Activated CD4-positive, alpha-beta T cell treated with anti-CD3 and anti-CD28 coated beads for 36 hours (primary cell): ENCODE data around the gene TENM4. TPM values are rescaled to one million over a fixed set of nuclear protein-coding genes. Genes with fewer than 3 reads are reported as not detected.
"Not testable (repeated sequence)": the region's sequence is repeated elsewhere in the genome, so short reads cannot be mapped to it uniquely, and the experiment has no call there.

Source experiments
- ATAC-seq: fragments of 200-7000 bp; cut with Tn5 transposase; one replicate; pipeline ENCODE4 v1.10.0; 2021; ENCODE audit warnings: mild to moderate bottlenecking, moderate library complexity
- CTCF ChIA-PET: fragments of 350-600 bp; sonication (Branson Sonifier 250); formaldehyde crosslinking; loops from one replicate; lab custom pipeline; 2021; ENCODE audit warnings: antibody characterized with exemption; lab: Charles Lee
- POLR2A ChIA-PET: fragments of 350-600 bp; sonication (Branson Sonifier 250); formaldehyde crosslinking; loops from one replicate; lab custom pipeline; 2021; ENCODE audit warnings: antibody characterized with exemption, inconsistent platforms; lab: Charles Lee
- DNase-seq: peaks from one replicate; pipeline ENCODE4 v3.0.0-alpha.2; 2020
- H3K27ac Mint-ChIP-seq: one replicate; pipeline ENCODE4 v1.8.0; 2021; ENCODE audit warnings: mixed read lengths
- H3K27me3 Mint-ChIP-seq: one replicate; pipeline ENCODE4 v1.8.0; 2021; ENCODE audit warnings: mixed read lengths
- H3K36me3 Mint-ChIP-seq: one replicate; pipeline ENCODE4 v1.8.0; 2021; ENCODE audit warnings: low read depth, mixed read lengths
- H3K4me1 Mint-ChIP-seq: one replicate; pipeline ENCODE4 v1.8.0; 2021; ENCODE audit warnings: mixed read lengths
- H3K4me3 Mint-ChIP-seq: one replicate; pipeline ENCODE4 v1.8.0; 2021; ENCODE audit warnings: mild to moderate bottlenecking, moderate library complexity, mixed read lengths
- H3K9me3 Mint-ChIP-seq: one replicate; pipeline ENCODE4 v1.8.0; 2021; ENCODE audit warnings: low read depth, mixed read lengths
- intact Hi-C, 2 experiments: fragments of 100-400 bp; cut with DNase I in 1 of 2; cut with micrococcal nuclease in 1 of 2; formaldehyde crosslinking; loops; one replicate each; pipeline versions ENCODE4 v1.14.2 to v1.15.1; 2022 to 2024; cut with DNase I, micrococcal nuclease
- total RNA-seq, 2 experiments: library from RNA; stranded (reverse); gene quantifications; one replicate each; pipeline ENCODE4 v1.2.3, GENCODE V29; 2021

TENM4 gene
- total RNA-seq, 2 experiments from 2014 or later = not detected

DNA sequence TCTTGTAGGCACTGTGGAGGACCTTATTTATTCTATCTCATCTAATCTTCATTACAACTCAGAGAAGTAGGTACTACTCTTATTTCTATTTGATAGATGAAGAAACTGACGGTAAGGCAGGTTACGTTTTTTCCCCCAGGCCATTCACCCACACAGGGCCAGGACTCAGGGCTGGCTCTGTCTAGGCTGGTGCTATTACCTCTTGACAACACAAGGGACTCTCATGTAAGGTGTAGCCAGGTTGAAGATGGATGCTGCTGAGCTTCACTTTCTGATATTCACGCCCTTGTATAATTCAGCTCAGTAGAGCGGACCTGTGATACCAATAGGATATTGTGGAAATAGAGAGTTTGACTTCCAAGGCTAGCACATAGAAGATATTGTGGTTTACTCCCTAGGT, 453.1 kb downstream of the TENM4 start:
- ATAC-seq (no peak), DNase-seq (no peak)
- intact Hi-C loops = no loop called here
- no peaks in the 10 kb centered on the region for H3K36me3 Mint-ChIP-seq
- H3K9me3 Mint-ChIP-seq = no peaks in the 10 kb centered on the region
- no peak overlapping the region for H3K4me3 Mint-ChIP-seq
- peaks cover 6% of the 10 kb centered on the region for H3K27me3 Mint-ChIP-seq
- H3K4me1 Mint-ChIP-seq = no peaks in the 10 kb centered on the region
- H3K27ac Mint-ChIP-seq = no peak overlapping the region
- ChIA-PET CTCF (no interaction called here), POLR2A (interaction anchor here (0.7 kb wide), 1 partner anchor 23 kb away, joined by 3 read pairs; no protein-coding TSS in a partner anchor)

DNA sequence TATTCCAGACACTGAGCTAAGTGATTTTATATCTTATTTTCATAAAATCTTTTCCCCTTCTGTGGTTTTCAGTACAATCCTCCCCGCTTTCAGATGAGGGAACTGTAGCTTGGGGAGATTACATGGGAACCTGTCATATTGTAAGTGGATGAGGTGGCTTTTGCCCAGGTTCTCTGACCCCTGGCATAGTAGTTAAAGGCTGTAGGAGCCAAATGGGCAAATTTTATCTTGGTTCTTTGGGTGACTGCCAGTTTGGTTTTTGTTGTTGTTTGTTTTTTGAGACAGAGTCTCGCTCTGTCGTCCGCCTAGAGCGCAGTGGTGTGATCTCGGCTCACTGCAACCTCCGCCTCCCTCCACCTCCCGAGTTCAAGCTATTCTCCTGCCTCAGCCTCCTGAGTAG, 454.5 kb downstream of the TENM4 start:
- H3K27ac Mint-ChIP-seq = no peak overlapping the region
- ChIA-PET POLR2A (no interaction called here), CTCF (no interaction called here)
- H3K36me3 Mint-ChIP-seq = no peaks in the 10 kb centered on the region
- no peaks in the 10 kb centered on the region for H3K9me3 Mint-ChIP-seq
- H3K4me1 Mint-ChIP-seq = no peaks in the 10 kb centered on the region
- DNase-seq (no peak), ATAC-seq (no peak)
- H3K27me3 Mint-ChIP-seq = peaks cover 2% of the 10 kb centered on the region
- intact Hi-C loops = no loop called here
- no peak overlapping the region for H3K4me3 Mint-ChIP-seq

DNA sequence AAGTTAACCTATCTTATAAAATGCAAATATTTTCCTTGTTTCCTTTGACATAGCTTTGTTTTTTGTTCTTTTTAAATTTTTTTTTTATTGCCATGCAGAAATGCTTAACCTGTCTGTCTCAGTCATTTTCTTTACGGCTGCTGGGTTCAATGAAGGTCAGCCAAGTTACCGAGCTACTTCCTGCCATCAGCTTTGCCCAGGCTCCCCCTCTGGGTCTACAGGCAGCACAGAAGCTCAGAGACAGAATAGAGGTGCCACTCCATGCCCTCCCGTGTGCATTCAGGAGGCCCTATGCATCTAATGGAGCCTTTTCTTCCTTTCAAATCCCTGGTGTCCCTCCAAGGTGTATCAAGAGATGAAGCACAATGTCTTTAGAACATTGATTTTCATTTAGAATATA, 455.2 kb downstream of the TENM4 start:
- Mint-ChIP-seq H3K4me3 (no peak overlapping the region), H3K27ac (no peak overlapping the region), H3K4me1 (no peaks in the 10 kb centered on the region), H3K36me3 (no peaks in the 10 kb centered on the region), H3K9me3 (no peaks in the 10 kb centered on the region), H3K27me3 (peaks cover 2% of the 10 kb centered on the region)
- intact Hi-C loops = no loop called here
- ChIA-PET POLR2A (no interaction called here), CTCF (no interaction called here)
- ATAC-seq (no peak), DNase-seq (no peak)

DNA sequence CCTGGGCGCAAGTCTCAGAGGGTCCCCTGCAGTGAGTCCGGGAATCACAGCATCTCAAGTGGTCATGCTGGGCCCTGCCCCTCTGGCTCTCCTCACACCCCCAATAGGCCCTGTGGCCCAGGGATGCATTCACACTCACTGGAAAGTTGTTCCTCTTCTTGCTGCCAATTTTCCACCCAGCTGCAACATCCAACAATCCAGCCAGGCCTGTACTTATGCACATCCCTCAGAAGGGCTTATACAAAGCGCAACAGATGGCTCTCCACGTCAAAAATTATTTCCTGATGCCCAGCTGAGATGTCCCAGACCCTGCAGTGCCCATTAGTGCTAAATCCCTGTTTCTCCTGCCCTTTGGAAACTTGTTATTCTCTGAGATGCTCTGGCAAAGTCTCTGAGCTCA, 458.4 kb downstream of the TENM4 start:
- DNase-seq (no peak), ATAC-seq (no peak)
- no peaks in the 10 kb centered on the region for H3K36me3 Mint-ChIP-seq
- no peak overlapping the region for H3K27ac Mint-ChIP-seq
- H3K27me3 Mint-ChIP-seq = peaks cover 4% of the 10 kb centered on the region
- POLR2A ChIA-PET = no interaction called here
- intact Hi-C loops = no loop called here
- no peak overlapping the region for H3K4me3 Mint-ChIP-seq
- H3K9me3 Mint-ChIP-seq = peaks cover under 1% of the 10 kb centered on the region
- CTCF ChIA-PET = no interaction called here
- H3K4me1 Mint-ChIP-seq = no peaks in the 10 kb centered on the region

DNA sequence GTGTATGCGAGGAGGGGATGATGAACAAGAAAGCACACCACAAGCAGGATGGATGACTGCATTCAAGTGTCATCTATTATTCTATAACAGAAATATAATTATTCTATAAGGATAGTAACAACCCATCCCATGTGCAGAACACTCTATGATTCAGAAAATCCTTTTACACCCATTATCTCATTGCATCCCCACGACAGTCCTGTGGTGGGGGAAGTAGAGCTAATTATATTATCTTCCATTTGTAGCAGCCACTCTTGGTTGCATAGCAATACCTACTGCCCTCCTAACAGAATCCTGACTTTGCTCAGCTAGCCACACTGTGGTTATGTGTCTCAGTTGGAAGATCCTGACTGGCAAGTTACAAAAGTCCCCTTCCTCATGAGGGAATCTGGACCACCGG, 459.7 kb downstream of the TENM4 start:
- POLR2A ChIA-PET = no interaction called here
- ATAC-seq = no peak
- H3K36me3 Mint-ChIP-seq = no peaks in the 10 kb centered on the region

DNA sequence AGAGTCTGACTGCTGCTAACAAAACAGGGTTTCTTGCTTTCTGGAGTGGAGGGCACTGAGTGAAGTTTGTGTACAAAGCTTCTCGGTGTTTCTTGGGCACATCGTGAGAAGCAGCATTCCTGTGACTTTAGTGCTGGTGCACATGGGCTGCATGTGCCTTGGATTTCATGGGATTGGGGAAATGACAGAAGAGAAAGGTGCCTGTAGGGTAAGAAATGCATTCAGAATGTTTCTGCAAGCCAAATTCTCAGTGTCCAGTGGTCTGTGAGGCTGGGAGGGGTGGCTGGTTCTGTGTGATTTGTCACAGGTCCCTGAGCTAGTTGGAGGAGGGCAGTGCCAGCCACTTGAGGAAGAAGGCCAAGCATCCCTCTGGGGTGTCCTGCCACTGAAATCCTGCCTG, 462.0 kb downstream of the TENM4 start:
- Mint-ChIP-seq H3K36me3 (no peaks in the 10 kb centered on the region), H3K27ac (no peak overlapping the region), H3K27me3 (peaks cover 3% of the 10 kb centered on the region), H3K4me1 (no peaks in the 10 kb centered on the region), H3K9me3 (peaks cover 2% of the 10 kb centered on the region), H3K4me3 (no peak overlapping the region)
- ATAC-seq = no peak
- intact Hi-C loops = no loop called here
- ChIA-PET POLR2A (interaction anchor here (0.7 kb wide), 1 partner anchor 300 kb away, joined by 3 read pairs; no protein-coding TSS in a partner anchor), CTCF (no interaction called here)
- no peak for DNase-seq

More for the DNA sequence above, 459.7 kb downstream of the TENM4 start:
- Mint-ChIP-seq H3K27ac (no peak overlapping the region), H3K4me1 (no peaks in the 10 kb centered on the region), H3K4me3 (no peak overlapping the region), H3K9me3 (peaks cover 2% of the 10 kb centered on the region), H3K27me3 (peaks cover 3% of the 10 kb centered on the region)
- CTCF ChIA-PET = no interaction called here
- intact Hi-C loops = no loop called here
- no peak for DNase-seq

DNA sequence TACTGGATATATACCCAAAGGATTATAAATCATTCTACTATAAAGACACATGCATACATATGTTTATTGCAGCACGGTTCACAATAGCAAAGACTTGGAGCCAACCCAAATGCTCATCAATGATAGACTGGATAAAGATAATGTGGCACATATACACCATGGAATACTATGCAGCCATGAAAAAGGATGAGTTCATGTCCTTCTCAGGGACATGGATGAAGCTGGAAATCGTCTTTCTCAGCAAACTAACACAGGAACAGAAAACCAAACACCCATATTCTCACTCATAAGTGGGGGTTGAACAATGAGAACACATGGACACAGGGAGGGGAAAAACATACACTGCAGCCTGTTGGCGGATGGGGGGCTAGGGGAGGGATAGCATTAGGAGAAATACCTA, 463.0 kb downstream of the TENM4 start:
- ATAC-seq, DNase-seq, CTCF ChIA-PET, H3K4me1 Mint-ChIP-seq, intact Hi-C loops, H3K27ac Mint-ChIP-seq, H3K9me3 Mint-ChIP-seq, POLR2A ChIA-PET, H3K36me3 Mint-ChIP-seq, H3K4me3 Mint-ChIP-seq, H3K27me3 Mint-ChIP-seq: not testable (repeated sequence)

DNA sequence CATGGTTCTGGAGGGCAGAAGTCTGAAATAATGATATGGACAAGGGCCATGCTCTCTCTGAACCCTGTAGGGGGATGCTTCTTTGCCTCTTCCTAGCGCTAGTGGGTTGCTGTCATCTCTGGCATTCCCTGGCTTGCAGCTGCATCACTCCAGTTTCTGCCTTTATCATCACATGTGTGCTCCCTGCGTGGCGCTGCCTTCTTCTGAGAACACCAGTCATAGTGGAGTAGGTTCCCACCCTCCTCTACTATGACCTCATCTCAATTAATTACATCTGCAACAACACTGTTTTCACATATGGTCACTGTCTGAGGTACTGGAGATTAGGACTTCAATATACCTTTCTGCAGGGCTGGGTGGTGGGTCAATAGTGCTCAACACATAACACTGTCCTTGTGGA, 463.8 kb downstream of the TENM4 start:
- intact Hi-C loops = no loop called here
- ATAC-seq (no peak), DNase-seq (no peak)
- H3K9me3 Mint-ChIP-seq = peaks cover 2% of the 10 kb centered on the region
- no peaks in the 10 kb centered on the region for H3K36me3 Mint-ChIP-seq
- H3K27ac Mint-ChIP-seq = no peak overlapping the region
- ChIA-PET CTCF (no interaction called here), POLR2A (no interaction called here)
- peaks cover 5% of the 10 kb centered on the region for H3K27me3 Mint-ChIP-seq
- no peaks in the 10 kb centered on the region for H3K4me1 Mint-ChIP-seq
- no peak overlapping the region for H3K4me3 Mint-ChIP-seq

DNA sequence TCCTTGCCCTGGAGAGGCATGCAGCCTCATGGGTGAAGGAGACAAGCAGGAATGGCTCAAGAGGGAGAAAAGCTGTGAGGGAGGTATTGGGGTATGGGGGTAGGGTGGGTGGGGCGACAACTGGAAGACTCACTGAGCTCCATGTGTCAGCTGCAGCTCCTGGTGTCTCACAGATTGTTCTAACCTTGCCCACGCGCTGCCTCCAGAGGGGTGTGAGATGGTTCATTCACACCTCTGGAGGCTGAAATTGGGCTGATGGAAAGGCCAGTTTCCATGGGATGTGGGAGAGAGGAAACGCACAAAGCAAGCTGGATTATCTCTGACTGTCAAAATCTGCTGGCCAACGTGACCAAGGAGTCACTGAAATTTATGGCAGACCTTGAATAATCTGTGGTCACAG, 465.7 kb downstream of the TENM4 start:
- Mint-ChIP-seq H3K9me3 (peaks cover 2% of the 10 kb centered on the region), H3K27me3 (peaks cover 5% of the 10 kb centered on the region), H3K36me3 (no peaks in the 10 kb centered on the region), H3K4me3 (no peak overlapping the region), H3K4me1 (no peaks in the 10 kb centered on the region), H3K27ac (no peak overlapping the region)
- CTCF ChIA-PET = interaction anchor here (0.7 kb wide), 1 partner anchor 21 kb away, joined by 3 read pairs; no protein-coding TSS in a partner anchor
- DNase-seq = no peak
- intact Hi-C loops = no loop called here
- ATAC-seq = no peak
- POLR2A ChIA-PET = no interaction called here

DNA sequence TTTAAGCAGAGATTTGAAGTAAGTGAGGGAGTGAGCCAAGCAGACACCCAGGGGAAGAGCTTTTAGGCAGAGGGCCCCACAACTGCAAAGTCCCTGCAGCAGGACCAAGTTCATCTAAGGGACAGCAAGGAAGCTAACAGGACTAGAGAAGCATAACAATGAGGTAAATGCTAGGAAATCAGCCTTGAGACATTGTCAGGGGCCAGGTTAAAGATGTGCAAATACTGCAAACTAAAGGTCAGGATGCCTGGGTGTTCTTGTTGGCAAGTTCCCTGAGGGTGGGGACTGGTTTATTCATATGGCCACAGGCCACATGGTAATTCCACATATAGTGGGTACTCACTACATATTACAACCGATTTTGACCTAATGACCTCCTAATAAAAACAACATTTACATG, 467.0 kb downstream of the TENM4 start:
- Mint-ChIP-seq H3K27me3 (peaks cover 5% of the 10 kb centered on the region), H3K9me3 (peaks cover 2% of the 10 kb centered on the region), H3K27ac (no peak overlapping the region), H3K4me1 (no peaks in the 10 kb centered on the region), H3K36me3 (no peaks in the 10 kb centered on the region), H3K4me3 (no peak overlapping the region)
- ATAC-seq (no peak), DNase-seq (no peak)
- POLR2A ChIA-PET = no interaction called here
- CTCF ChIA-PET = no interaction called here
- intact Hi-C loops = no loop called here

DNA sequence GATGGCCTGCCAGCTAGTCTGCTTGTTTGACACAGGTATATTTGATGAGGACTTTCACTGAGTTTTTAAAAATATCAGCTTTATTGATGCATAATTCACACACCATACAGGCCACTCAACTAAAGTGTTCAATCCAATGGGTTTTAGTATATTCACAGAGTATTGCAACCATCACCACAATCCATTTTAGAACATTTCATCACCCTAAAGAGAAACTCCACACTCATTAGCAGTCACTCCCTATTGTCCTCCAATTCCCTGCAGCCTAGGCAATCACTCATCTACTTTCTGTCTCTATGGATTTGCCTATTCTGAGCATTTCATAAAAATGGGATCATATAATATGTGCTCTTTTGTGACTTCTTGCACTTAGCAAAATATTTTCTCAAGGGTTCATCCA, 468.2 kb downstream of the TENM4 start:
- ATAC-seq (no peak), DNase-seq (no peak)
- CTCF ChIA-PET = no interaction called here
- intact Hi-C loops = no loop called here
- H3K4me1 Mint-ChIP-seq = no peaks in the 10 kb centered on the region
- peaks cover 2% of the 10 kb centered on the region for H3K9me3 Mint-ChIP-seq
- POLR2A ChIA-PET = no interaction called here
- no peak overlapping the region for H3K4me3 Mint-ChIP-seq
- H3K36me3 Mint-ChIP-seq = no peaks in the 10 kb centered on the region
- no peak overlapping the region for H3K27ac Mint-ChIP-seq
- H3K27me3 Mint-ChIP-seq = peaks cover 4% of the 10 kb centered on the region

DNA sequence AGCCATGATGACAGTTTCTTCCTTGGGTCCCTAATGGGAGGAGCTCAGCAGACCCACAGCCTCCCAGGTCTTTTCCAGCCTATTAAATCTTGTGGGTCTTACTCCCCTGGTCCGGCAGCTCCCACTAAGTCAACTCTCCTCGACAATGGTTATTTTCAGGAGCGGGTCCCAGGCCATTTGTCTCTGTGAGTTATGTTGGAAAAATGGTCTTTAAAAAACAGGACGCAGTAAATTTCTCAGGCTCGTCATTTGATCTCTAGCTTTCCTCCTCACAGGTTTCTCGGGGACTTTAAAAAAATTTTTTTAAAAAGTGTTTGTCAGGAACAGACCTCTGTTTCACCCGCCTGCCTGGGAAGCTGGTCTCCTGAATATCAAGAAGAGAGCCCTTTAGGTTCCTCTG, 468.7 kb downstream of the TENM4 start:
- intact Hi-C loops = no loop called here
- Mint-ChIP-seq H3K4me1 (no peaks in the 10 kb centered on the region), H3K27me3 (peaks cover 3% of the 10 kb centered on the region), H3K9me3 (no peaks in the 10 kb centered on the region), H3K36me3 (no peaks in the 10 kb centered on the region), H3K27ac (no peak overlapping the region), H3K4me3 (no peak overlapping the region)
- no peak for ATAC-seq
- POLR2A ChIA-PET = no interaction called here
- CTCF ChIA-PET = no interaction called here
- no peak for DNase-seq

DNA sequence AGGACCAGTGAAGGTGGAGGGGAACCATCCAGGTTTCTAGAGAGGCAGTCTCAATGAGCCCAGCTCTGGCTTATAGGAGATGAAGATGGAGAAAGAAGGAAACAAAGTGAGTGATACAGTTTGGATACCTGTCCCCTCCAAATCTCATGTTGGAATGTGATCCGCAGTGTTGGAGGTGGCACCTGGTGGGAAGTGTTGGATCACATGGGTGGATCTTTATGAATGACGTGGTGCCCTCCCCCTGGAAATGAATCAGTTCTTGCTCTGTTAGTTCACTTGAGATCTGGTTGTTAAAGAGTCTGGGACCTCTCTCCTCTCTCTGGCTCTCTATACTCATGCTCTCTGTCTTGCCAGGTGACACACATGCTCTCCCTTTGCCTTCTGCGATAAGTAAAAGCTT, 473.0 kb downstream of the TENM4 start:
- Mint-ChIP-seq H3K4me1 (no peaks in the 10 kb centered on the region), H3K9me3 (no peaks in the 10 kb centered on the region), H3K27me3 (peaks cover 16% of the 10 kb centered on the region), H3K36me3 (no peaks in the 10 kb centered on the region), H3K27ac (no peak overlapping the region), H3K4me3 (no peak overlapping the region)
- POLR2A ChIA-PET = no interaction called here
- DNase-seq (no peak), ATAC-seq (no peak)
- intact Hi-C loops = no loop called here
- CTCF ChIA-PET = no interaction called here
